ENCODE measurements around the gene TMEM184C.

GRCh38 chr4:147590249-147590920 is 26.8 kb upstream of the TMEM184C start:
- no peak for TF ChIP-seq POLR2A (IDR thresholded peaks at IDR 0.05)
- TF ChIP-seq, protein P1, sequence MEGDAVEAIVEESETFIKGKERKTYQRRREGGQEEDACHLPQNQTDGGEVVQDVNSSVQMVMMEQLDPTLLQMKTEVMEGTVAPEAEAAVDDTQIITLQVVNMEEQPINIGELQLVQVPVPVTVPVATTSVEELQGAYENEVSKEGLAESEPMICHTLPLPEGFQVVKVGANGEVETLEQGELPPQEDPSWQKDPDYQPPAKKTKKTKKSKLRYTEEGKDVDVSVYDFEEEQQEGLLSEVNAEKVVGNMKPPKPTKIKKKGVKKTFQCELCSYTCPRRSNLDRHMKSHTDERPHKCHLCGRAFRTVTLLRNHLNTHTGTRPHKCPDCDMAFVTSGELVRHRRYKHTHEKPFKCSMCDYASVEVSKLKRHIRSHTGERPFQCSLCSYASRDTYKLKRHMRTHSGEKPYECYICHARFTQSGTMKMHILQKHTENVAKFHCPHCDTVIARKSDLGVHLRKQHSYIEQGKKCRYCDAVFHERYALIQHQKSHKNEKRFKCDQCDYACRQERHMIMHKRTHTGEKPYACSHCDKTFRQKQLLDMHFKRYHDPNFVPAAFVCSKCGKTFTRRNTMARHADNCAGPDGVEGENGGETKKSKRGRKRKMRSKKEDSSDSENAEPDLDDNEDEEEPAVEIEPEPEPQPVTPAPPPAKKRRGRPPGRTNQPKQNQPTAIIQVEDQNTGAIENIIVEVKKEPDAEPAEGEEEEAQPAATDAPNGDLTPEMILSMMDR (IDR thresholded peaks at IDR 0.05), result peak; percentile 55 to 76 (median 63)

Data from vagina (tissue), 2 donors.